ENCODE data around the gene ISG20. TPM values are rescaled to one million over a fixed set of nuclear protein-coding genes. Genes with fewer than 3 reads are reported as not detected.
A peak's percentile ranks its signal among the peaks of the same experiment; 100 is the strongest.

ISG20 gene
- total and polyA plus RNA-seq, 5 donors from 2014 or later, result 257 to 832 (median 763) TPM

- Histone ChIP-seq H3K4me1 (ENCODE audit: control insufficient read depth, insufficient read depth, low read length, poor library complexity, severe bottlenecking) (peaks cover 54% of the 10 kb centered on the region), H3K36me3 (ENCODE audit: control insufficient read depth, insufficient read depth, low read length) (peaks cover 2% of the 10 kb centered on the region), H3K4me3 (ENCODE audit: low read depth, low read length) (peak within 1 kb of the TSS; percentile 93), H3K9me3 (ENCODE audit: control insufficient read depth in 2 of 2, low read length in 2 of 2) (no peaks in the 10 kb centered on the region), H3K27me3 (ENCODE audit: control insufficient read depth, insufficient read depth, low read length) (no peaks in the 10 kb centered on the region), H3K27ac (ENCODE audit: insufficient read depth, low read length, poor library complexity, severe bottlenecking) (peak within 1 kb of the TSS; percentile 90)
- Mint-ChIP-seq H3K9me3 (peaks cover 0 to 1% (median 0%) of the 10 kb centered on the region in 7 donors), H3K4me3 (peak within 1 kb of the TSS; percentile 90 to 96 (median 91)), H3K4me1 (peaks cover 11 to 51% (median 38%) of the 10 kb centered on the region in 4 donors), H3K27me3 (peaks cover 10% of the 10 kb centered on the region), H3K27ac (peak within 1 kb of the TSS; percentile 95 to 99 (median 98)), H3K36me3 (no peaks in the 10 kb centered on the region)
- peak; percentile 90 to 92 for ATAC-seq (ENCODE audit: low read depth in 2 of 2)
- peak; percentile 94 to 97 (median 96) for DNase-seq
Measured at GRCh38 chr15:88620995-88621772, 17.6 kb upstream of the ISG20 start, which contains the start of gene AEN. Gene AEN, plus strand, starts transcription at chr15:88621340. Its CDS starts 4,870 bp downstream, at chr15:88626210.

- Mint-ChIP-seq H3K4me3 (peak overlapping the region; percentile 90 to 96 (median 91)), H3K9me3 (peaks cover 0 to 1% (median 0%) of the 10 kb centered on the region in 7 donors), H3K27me3 (peaks cover 10% of the 10 kb centered on the region), H3K36me3 (no peaks in the 10 kb centered on the region), H3K27ac (peak overlapping the region; percentile 95 to 99 (median 98)), H3K4me1 (peaks cover 11 to 59% (median 38%) of the 10 kb centered on the region in 4 donors)
- peak overlapping the region; percentile 90 for H3K27ac ChIP-seq (ENCODE audit: insufficient read depth, low read length, poor library complexity, severe bottlenecking)
- ATAC-seq (ENCODE audit: low read depth in 2 of 2) (peak; percentile 41 to 43), DNase-seq (peak; percentile 45 to 84 (median 75))
- peak overlapping the region; percentile 93 for H3K4me3 ChIP-seq (ENCODE audit: low read depth, low read length)
- peaks cover 62% of the 10 kb centered on the region for H3K4me1 ChIP-seq (ENCODE audit: control insufficient read depth, insufficient read depth, low read length, poor library complexity, severe bottlenecking)
- no peaks in the 10 kb centered on the region for H3K27me3 ChIP-seq (ENCODE audit: control insufficient read depth, insufficient read depth, low read length)
- H3K36me3 ChIP-seq (ENCODE audit: control insufficient read depth, insufficient read depth, low read length), result peaks cover 6% of the 10 kb centered on the region
- H3K9me3 ChIP-seq (ENCODE audit: control insufficient read depth in 2 of 2, low read length in 2 of 2), result no peaks in the 10 kb centered on the region
Measured at GRCh38 chr15:88621789-88622604, 16.8 kb upstream of the ISG20 start.

- Histone ChIP-seq H3K9me3 (ENCODE audit: control insufficient read depth in 2 of 2, low read length in 2 of 2) (no peaks in the 10 kb centered on the region), H3K27ac (ENCODE audit: insufficient read depth, low read length, poor library complexity, severe bottlenecking) (peak overlapping the region; percentile 90), H3K36me3 (ENCODE audit: control insufficient read depth, insufficient read depth, low read length) (peaks cover 6% of the 10 kb centered on the region), H3K27me3 (ENCODE audit: control insufficient read depth, insufficient read depth, low read length) (no peaks in the 10 kb centered on the region), H3K4me3 (ENCODE audit: low read depth, low read length) (peak overlapping the region; percentile 93), H3K4me1 (ENCODE audit: control insufficient read depth, insufficient read depth, low read length, poor library complexity, severe bottlenecking) (peaks cover 68% of the 10 kb centered on the region)
- Mint-ChIP-seq H3K9me3 (peaks cover 0 to 1% (median 0%) of the 10 kb centered on the region in 7 donors), H3K4me1 (peaks cover 15 to 65% (median 43%) of the 10 kb centered on the region in 4 donors), H3K27ac (peak overlapping the region; percentile 95 to 99 (median 98)), H3K27me3 (peaks cover 7% of the 10 kb centered on the region), H3K36me3 (peaks cover 3% of the 10 kb centered on the region), H3K4me3 (peak overlapping the region; percentile 90 to 96 (median 91))
- ATAC-seq (ENCODE audit: low read depth in 2 of 2) (no peak), DNase-seq (no peak)
Measured at GRCh38 chr15:88622605-88622975, 16.2 kb upstream of the ISG20 start.

- ATAC-seq (ENCODE audit: low read depth in 2 of 2) (no peak), DNase-seq (no peak)
- Histone ChIP-seq H3K9me3 (ENCODE audit: control insufficient read depth in 2 of 2, low read length in 2 of 2) (no peaks in the 10 kb centered on the region), H3K36me3 (ENCODE audit: control insufficient read depth, insufficient read depth, low read length) (peaks cover 6% of the 10 kb centered on the region), H3K27me3 (ENCODE audit: control insufficient read depth, insufficient read depth, low read length) (no peaks in the 10 kb centered on the region), H3K4me3 (ENCODE audit: low read depth, low read length) (peak overlapping the region; percentile 93), H3K27ac (ENCODE audit: insufficient read depth, low read length, poor library complexity, severe bottlenecking) (peak overlapping the region; percentile 90), H3K4me1 (ENCODE audit: control insufficient read depth, insufficient read depth, low read length, poor library complexity, severe bottlenecking) (peaks cover 73% of the 10 kb centered on the region)
- H3K27ac Mint-ChIP-seq, result peak overlapping the region; percentile 89 to 99 (median 95)
- peaks cover 18 to 69% (median 48%) of the 10 kb centered on the region in 4 donors for H3K4me1 Mint-ChIP-seq
- peaks cover 3% of the 10 kb centered on the region for H3K27me3 Mint-ChIP-seq
- H3K4me3 Mint-ChIP-seq, result peak overlapping the region; percentile 90 to 96 (median 91)
- H3K9me3 Mint-ChIP-seq, result peaks cover 0 to 1% (median 0%) of the 10 kb centered on the region in 7 donors
- peaks cover 7% of the 10 kb centered on the region for H3K36me3 Mint-ChIP-seq
Measured at GRCh38 chr15:88623061-88623460, 15.8 kb upstream of the ISG20 start.

GRCh38 chr15:88623632-88624031, 15.2 kb upstream of the ISG20 start:
- peaks cover 6% of the 10 kb centered on the region for H3K36me3 ChIP-seq (ENCODE audit: control insufficient read depth, insufficient read depth, low read length)
- DNase-seq (no peak), ATAC-seq (ENCODE audit: low read depth in 2 of 2) (no peak)
- peaks cover 79% of the 10 kb centered on the region for H3K4me1 ChIP-seq (ENCODE audit: control insufficient read depth, insufficient read depth, low read length, poor library complexity, severe bottlenecking)
- Mint-ChIP-seq H3K4me3 (peak overlapping the region; percentile 90 to 96 (median 91)), H3K9me3 (peaks cover 0 to 1% (median 0%) of the 10 kb centered on the region in 7 donors), H3K27me3 (no peaks in the 10 kb centered on the region), H3K36me3 (peaks cover 10% of the 10 kb centered on the region), H3K4me1 (peaks cover 18 to 75% (median 52%) of the 10 kb centered on the region in 4 donors), H3K27ac (peak overlapping the region; percentile 95 to 99 (median 99))
- no peaks in the 10 kb centered on the region for H3K27me3 ChIP-seq (ENCODE audit: control insufficient read depth, insufficient read depth, low read length)
- no peaks in the 10 kb centered on the region for H3K9me3 ChIP-seq (ENCODE audit: control insufficient read depth in 2 of 2, low read length in 2 of 2)
- H3K27ac ChIP-seq (ENCODE audit: insufficient read depth, low read length, poor library complexity, severe bottlenecking), result peak overlapping the region; percentile 90
- peak overlapping the region; percentile 93 for H3K4me3 ChIP-seq (ENCODE audit: low read depth, low read length)

GRCh38 chr15:88624156-88624970, 14.5 kb upstream of the ISG20 start:
- Mint-ChIP-seq H3K9me3 (peaks cover 0 to 1% (median 0%) of the 10 kb centered on the region in 7 donors), H3K4me1 (peaks cover 19 to 82% (median 53%) of the 10 kb centered on the region in 4 donors), H3K4me3 (peak overlapping the region; percentile 90 to 96 (median 91)), H3K27ac (peak overlapping the region; percentile 95 to 99 (median 99)), H3K27me3 (no peaks in the 10 kb centered on the region), H3K36me3 (peaks cover 10% of the 10 kb centered on the region)
- H3K27ac ChIP-seq (ENCODE audit: insufficient read depth, low read length, poor library complexity, severe bottlenecking), result peak overlapping the region; percentile 90
- DNase-seq, result peak; percentile 50 to 82 (median 79)
- ATAC-seq (ENCODE audit: low read depth in 2 of 2), result peak; percentile 37 to 43
- peak overlapping the region; percentile 93 for H3K4me3 ChIP-seq (ENCODE audit: low read depth, low read length)
- peaks cover 86% of the 10 kb centered on the region for H3K4me1 ChIP-seq (ENCODE audit: control insufficient read depth, insufficient read depth, low read length, poor library complexity, severe bottlenecking)
- peaks cover 13% of the 10 kb centered on the region for H3K36me3 ChIP-seq (ENCODE audit: control insufficient read depth, insufficient read depth, low read length)
- no peaks in the 10 kb centered on the region for H3K9me3 ChIP-seq (ENCODE audit: control insufficient read depth in 2 of 2, low read length in 2 of 2)
- H3K27me3 ChIP-seq (ENCODE audit: control insufficient read depth, insufficient read depth, low read length), result no peaks in the 10 kb centered on the region
